GM21786 (cell line): ENCODE results near the gene HELZ.

ENCODE experiments used
- ATAC-seq: cut with Tn5 transposase; IDR thresholded peaks from one replicate; pipeline ENCODE4 v1.9.1; 2021; ENCODE audit not compliant: unreplicated experiment

Gene HELZ

DNA sequence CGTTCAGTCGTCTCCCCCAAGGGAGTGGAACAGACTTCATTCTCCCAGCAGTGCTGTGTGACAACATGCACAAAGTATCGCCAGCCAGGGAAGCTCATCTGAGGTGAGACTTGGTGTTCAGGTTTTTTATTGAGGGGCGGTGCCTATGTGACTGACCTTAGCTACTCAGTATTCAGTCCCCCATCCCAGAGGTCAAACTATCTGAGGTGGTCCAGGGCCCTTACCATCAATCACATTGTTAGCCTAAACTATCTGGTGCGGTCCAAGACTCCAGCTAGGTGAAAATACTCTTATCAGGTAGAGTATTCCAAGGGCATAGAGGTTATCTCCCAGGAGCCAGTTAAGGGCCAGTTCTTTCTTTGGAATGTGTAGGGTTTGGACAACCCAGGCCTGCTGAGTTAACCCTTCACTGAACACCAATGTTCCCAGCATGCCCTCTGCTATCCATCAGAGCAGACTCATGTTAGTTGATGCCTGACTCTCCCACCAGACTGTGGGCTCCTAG, 206.1 kb downstream of the HELZ start:
- ATAC-seq = no peak

DNA sequence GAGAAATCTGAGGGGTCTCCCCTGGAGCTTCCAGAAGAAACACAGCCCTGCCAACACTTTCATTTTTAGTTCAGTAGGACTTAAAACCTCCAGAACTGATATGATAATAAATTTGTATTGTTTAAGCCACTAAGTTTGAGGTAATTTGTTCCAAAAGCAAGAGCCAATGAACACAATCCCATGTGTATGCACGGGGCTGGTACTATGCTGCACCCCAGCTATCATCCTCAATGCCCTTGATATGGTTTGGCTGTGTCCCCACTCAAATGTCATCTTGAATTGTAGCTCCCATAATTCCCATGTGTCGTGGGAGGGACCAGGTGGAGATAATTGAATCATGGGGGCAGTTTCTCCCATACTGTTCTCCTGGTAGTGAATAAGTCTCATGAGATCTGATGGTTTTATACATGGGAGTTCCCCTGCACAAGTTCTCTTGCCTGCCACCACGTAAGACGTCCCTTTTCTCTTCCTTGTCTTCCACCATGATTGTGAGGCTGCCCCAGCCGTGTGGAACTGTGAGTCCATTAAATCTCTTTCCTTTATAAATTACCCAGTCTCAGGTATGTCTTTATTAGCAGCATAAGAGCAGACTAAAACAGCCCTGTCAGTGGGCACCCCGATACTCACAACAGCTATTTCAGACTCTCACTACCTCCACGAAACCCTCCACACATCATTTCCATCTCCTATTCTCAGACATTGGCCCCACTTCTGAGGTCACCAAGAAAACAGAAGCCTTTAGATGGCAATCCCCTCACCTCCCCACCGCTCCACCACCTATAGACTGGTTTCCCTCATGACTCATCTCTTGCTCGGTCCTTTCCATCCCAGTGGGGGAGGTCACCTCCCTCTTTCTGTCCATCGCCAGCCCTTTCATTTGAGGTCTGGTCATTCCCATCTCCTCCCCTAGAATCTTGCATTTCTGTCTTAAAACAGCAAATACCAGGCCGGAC, 209.6 kb downstream of the HELZ start:
- peak; percentile 80 for ATAC-seq

DNA sequence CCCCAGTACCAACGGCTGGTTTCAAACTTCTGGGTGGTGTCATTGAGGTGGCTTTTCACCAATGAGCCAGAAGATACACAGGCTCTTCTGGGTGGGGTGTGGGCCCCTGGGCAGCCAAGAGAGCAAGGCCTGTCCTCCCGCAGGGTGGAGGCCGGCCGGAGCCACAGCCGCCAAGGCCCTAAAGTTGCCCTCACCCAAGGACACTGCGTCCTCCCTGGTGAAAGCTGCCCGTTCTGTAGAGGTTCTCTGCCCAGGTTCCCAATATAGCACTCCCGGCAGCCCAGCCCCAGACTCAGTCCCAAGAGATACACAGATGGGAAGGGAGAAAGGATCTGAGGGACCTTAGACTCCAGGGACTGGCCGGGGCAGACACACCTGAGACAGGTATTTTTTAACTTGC, 211.4 kb downstream of the HELZ start:
- ATAC-seq = no peak

DNA sequence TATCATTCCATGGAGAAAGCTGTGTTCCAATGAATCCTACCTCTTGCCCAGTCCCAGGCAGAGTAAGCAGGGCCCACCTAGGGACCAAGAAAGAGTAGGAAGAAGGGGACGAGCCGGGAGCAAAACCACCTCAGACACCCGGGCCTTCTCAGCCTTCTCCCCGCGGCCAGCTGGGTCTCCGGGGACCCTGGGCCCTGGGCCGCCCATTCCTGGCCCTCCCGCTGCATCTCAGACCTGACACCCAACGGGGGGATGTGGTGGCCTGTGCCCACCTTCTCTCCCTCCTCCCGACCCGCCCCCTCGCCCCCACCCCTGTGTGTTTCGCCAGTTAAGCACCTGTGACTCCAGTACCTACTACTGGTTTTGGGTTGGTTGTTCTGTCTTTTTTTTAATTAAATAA, 212.0 kb downstream of the HELZ start:
- ATAC-seq = no peak

DNA sequence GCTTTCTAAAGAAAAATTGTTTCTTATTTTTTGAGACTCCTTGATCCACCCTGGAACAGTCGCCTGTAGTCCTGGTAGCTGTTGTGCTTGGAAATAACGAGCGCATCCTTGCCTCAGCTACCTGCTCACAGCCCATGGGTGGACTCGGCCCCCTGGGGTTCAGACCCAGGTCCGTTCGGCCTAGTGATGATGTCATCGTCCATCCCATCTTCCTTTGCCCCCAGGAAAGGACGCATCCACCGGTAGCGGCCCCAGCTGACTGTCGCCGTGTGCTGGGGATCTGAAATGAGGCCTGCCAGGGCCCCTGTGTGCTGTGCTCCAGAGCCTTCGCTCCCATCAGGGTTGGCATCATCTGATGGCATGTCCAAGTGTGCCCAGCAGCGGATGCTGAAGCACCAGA, 212.6 kb downstream of the HELZ start:
- ATAC-seq = no peak

DNA sequence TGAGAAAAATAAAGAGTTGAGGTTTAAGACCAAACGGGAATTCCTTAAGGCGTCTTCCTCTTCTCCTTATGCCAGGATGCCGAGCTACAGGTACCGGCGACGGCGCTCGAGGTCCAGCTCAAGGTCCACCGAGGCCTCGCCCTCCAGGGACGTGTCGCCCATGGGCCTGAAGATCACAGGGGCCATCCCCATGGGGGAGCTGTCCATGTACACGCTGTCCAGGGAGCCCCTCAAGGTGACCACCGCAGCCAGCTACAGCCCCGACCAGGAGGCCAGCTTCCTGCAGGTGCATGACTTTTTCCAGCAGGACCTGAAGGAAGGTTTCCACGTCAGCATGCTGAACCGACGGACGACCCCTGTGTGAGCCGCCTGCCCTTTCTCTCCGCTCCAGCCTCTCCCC, 214.4 kb downstream of the HELZ start:
- ATAC-seq = no peak

DNA sequence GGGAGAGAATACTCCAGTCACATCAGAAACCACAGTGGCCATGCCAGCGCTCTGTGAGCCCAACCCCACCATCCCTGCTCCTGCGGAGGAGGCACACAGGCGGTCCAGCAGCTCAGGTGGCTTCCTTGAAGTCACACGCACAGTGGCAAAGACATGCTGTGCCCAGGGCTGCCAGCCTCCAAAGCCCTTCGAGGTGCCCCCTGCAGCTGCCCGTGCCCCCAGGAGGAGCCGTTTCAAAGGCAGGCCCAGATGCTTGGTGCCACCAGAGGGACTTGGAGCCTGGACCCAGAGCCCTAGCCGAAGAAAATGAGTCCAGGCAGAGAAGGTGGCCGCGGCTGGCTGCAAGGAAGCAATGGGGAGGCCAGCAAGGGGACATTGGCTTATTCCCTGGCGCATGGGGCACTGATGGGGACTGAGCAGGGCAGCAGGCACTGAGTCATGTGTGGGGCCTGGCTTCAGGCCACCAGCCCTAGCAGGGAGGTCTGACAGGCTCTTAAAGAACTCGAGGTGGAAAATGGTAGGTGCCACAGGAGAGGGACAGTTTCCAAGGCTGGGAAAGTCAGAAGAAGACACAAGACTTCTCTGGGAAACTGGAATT, 217.9 kb downstream of the HELZ start:
- no peak for ATAC-seq

DNA sequence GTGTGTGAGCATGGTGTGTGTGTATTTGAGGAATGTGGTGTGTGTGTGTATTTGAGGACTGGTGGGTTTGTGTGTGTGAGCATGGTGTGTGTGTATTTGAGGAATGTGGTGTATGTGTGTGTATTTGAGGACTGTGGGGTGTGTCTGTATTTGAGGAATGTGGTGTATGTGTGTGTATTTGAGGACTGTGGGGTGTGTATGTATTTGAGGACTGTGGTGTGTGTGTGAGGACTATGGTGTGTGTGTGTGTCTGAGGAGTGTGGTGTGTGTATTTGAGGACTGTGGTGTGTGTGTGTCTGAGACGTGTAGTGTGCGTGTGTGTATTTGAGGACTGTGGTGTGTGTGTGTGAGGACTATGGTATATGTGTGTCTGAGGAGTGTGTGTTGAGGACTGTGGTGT, 218.7 kb downstream of the HELZ start:
- no peak for ATAC-seq

DNA sequence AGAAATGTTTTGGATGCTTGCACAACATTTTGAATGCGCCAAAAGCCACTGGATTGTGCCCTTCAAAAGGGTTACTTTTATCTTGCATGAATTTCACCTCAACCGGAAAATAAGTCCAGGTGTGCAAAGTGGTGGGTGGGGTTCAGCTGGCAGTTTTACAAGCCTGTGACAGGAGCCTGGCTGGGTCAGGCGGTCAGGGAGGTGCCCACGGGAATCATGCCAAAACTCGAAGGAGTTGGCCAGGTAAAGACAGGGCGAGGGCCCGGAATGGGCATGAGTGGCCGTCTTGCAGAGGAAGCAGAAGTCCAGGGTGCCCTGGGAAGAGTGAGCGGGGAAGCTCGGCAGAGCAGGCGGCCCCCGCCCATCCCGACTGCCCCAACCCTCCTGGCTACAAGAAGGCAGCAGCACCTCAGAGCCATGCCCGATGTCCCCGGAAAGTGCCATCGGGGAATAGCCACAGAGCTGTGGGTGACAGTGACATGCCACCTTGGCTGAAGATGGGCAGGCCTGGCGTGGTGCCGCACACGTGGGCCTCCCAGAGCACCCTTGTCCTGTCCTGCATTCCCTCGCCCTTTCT, 219.7 kb downstream of the HELZ start:
- no peak for ATAC-seq

DNA sequence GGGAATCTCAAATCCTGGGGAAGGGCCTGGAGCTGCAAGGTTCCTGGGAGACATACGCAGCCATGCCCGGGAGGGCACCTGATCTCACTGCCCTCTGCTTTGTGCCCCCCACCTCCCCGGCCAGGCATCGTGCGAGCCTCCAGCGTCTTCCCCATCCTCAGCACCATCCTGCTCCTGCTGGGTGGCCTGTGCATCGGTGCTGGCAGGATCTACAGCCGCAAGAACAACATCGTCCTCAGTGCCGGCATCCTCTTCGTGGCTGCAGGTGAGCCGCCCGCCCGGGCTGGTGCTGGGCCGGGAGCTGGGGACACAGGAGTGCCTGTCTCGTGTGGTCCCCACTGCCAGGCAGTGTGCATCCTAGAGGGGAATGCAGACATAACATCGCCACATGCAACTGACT, 220.3 kb downstream of the HELZ start:
- ATAC-seq = no peak

DNA sequence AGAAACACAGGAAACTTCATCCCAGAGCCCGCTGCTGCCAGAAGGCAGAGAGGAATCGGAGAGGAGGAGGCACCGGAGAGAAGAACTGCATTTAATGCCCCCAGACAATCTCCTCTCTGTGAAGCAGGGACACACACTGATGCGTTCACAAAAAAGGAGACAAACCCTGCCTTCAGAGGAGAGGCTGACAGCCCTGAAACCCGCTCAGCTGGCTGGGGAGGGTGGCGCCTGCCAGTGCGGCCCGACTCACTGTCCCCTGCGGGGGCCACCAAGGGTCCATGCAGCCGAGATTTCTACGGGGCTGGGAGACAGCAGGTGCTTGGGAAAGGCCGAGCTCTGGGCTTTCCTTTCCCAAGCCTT, 222.6 kb downstream of the HELZ start:
- ATAC-seq = no peak

DNA sequence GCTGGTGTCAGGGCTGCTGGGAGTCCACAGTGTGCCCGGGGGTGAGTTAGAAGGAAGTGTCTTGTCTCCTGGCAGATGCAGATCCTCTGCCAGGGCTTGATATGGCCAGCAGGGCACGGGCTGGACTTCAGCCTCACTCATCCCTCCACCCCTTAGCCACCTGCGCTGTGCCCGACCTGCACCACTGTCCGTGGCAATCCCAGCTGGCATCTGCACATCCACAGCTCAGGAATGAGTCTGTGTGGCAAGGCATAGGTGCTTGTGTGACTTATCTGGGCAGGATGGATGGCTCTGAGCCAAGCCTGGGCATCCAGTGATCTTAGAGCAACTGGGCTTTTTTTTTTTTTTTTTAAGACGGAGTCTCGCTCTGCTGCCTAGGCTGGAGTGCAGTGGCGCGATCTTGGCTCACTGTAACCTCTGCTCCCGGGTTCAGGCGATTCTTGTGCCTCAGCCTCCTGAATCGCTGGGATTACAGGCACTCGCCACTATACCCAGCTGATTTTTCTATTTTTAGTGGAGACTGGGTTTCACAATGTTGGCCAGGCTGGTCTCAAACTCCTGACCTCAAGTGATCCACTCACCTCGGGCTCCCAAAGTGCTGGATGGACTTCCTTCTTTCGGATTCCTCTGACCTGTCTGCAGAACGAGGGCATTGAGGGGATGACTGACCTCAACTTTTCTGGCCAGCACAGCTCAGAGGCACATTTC, 223.1 kb downstream of the HELZ start:
- ATAC-seq = no peak

DNA sequence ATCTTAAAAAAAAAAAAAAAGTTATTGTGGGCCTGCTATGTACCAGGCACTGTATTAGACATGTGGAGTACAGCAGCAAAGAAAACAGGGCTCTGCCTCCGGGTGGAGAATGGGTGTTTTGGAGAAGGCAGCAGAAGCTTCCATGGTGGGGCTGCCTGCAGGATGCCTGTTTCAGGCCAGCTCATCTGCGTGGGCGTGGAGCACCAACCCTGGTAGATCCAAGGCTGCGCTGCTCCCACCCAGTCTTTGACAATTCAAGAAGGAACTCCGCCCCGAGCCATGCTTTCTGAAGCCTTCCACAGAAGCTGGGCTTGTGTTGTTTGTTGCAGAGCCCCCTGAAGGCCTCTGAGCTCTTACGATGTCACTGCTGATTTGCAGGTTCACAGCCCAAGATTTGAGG, 223.8 kb downstream of the HELZ start:
- ATAC-seq = no peak
